AG09309 (cell line): ENCODE results near the gene OLFML2A.

Experiments
- DNase-seq: peaks from one replicate; pipeline ENCODE4 v3.0.0-alpha.2; 2010; ENCODE audit warnings: low read depth
- H3K4me3 ChIP-seq: 2 replicates; pipeline ENCODE4 v1.5.1; 2011; ENCODE audit warnings: mild to moderate bottlenecking, low read depth, low read length, moderate library complexity; ENCODE audit not compliant: control insufficient read depth
- CTCF ChIP-seq: IDR thresholded peaks from 2 replicates; pipeline ENCODE4 v1.5.1; 2011; ENCODE audit warnings: mild to moderate bottlenecking, low read depth, low read length, inconsistent platforms; ENCODE audit not compliant: insufficient read depth, control insufficient read depth; ENCODE audit errors: missing control alignments

Gene OLFML2A

GRCh38 chr9:124765439-124765835, 11.5 kb upstream of the OLFML2A start:
- no peak overlapping the region for H3K4me3 ChIP-seq
- no peak for TF ChIP-seq CTCF
- DNase-seq = no peak

GRCh38 chr9:124766326-124766725, 10.6 kb upstream of the OLFML2A start:
- no peak for TF ChIP-seq CTCF
- no peak overlapping the region for H3K4me3 ChIP-seq
- DNase-seq = no peak

- H3K4me3 ChIP-seq = no peak overlapping the region
- DNase-seq = no peak
- TF ChIP-seq CTCF = no peak
Observed at GRCh38 chr9:124766815-124767554, 9.9 kb upstream of the OLFML2A start.

GRCh38 chr9:124767821-124768220, 9.1 kb upstream of the OLFML2A start:
- H3K4me3 ChIP-seq = no peak overlapping the region
- TF ChIP-seq CTCF = no peak
- no peak for DNase-seq

GRCh38 chr9:124768334-124768733, 8.6 kb upstream of the OLFML2A start:
- DNase-seq = no peak
- TF ChIP-seq CTCF = no peak
- H3K4me3 ChIP-seq = no peak overlapping the region

GRCh38 chr9:124768750-124769548, 8.0 kb upstream of the OLFML2A start:
- DNase-seq = no peak
- H3K4me3 ChIP-seq = no peak overlapping the region
- TF ChIP-seq CTCF = no peak
